ENCODE measurements around the gene ITM2C.

ITM2C gene

DNA sequence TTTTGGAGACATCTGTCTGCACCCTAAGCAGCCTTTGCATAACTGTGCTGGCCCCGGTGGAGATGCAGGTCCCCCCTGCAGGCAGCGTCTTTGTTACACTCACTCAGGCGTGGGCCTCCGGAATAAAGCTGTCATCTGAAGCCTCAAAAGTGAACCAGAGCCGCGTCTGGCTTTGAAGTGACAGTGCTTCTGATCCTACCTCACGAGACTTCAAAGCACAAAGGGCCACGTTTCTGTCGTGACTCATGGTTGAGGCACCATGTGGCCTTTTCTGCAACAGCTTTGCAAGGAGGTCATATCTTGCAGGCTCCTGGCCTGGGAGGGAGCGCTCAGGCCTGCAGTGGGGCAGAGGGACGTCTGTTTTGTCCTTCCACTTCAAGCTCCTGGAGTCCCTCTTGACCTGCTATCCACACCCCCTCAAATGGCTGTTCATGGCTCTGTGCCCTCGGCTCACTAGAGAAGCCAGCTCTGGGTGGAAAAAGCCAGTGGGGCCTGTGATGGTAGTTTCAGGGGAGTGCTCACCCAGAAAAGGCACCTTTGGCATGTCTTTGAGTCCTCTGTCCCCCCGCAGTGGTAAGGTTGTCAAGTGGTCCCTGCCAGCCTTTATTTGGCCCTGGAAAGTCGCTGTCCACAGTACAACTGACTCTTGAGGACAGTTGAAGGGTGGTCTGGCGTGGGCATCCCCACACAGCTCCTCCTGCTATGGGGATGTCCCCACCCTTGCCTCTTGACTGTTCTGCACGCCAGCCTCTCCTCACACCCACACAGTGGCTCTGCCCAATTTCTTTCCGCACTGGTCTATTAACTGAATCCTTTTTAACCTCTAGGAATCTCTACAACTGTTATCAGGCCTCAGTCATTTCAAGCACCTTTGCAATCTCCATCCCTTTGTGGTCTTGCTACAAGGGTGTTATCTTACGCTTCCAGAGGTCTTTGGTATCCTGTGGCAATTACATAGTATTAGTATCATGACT, 41.0 kb downstream of the ITM2C start:
- peak; percentile 62 to 80 for DNase-seq (ENCODE audit: extremely low read depth in 1 of 2, low read depth in 1 of 2)

DNA sequence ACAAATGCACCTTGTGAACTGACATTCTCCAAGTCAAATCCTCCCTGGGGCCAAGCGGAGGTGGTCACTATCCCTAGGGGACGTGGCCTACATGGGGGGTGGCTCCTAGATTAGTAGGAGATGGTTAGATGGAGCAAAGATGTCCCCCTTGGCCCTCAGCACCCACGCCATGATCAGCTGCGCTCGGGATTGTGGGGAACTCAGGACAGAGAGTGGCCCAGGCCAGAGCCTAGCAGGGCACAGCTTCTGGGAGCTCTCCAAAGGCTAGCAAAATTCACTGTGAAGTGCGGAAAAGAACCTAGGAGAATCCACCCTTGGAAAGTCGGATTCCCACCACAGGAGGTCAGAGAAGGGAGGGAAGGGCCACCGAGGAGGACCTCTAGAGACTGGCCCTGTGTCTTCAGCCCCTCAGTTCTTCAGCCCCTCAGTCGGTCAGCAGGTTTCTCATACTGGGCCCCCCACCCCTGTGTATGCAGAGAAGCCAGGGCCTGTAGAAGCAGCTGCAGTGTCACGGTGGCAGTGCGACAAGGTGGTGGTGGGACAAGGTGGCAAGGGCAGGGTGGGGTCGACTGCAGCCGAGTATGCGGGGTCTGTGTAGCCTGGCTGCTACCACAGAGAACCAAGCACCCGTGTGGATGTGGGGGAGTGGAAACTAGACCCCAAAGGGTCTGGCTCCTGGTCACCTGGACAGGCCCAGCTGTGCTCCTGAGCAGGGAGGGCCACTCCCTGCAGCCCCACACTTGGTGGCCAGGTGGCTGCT, 41.9 kb downstream of the ITM2C start:
- DNase-seq (ENCODE audit: extremely low read depth in 1 of 2, low read depth in 1 of 2) = no peak

DNA sequence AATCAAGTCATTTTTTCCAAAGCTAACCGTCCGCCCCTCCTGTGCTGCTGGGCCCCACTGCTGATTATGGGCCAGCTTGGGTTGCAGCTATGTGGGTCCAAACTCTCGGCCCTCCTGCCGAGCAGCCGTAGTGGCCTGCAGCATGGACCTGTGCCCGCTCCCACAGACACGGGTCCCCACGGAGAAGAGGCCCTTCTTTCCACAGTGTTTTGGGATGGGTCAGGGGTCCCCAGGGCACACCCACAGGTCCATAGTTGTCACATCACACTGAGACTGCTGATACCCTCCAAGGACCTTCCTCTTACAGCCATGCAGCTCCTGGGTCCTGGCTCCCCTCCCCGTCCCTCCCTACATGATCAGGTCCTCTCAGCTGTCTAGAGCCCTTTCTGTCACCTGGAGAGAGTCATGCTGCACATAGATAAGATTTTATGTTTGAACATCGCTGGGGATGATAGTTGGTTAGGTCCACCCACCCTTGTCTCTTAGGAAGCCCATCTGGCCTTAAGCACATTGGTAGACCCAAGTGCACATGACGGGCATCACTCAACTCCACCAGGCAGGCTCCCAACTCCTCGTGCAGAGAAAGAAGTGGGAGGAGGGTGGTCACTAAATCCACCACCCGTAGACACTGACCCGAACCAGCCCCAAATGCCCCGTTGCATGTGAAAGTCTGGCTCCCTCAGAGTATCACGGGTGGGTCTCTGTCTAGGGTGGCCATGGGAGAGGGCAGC, 42.8 kb downstream of the ITM2C start:
- no peak for DNase-seq (ENCODE audit: extremely low read depth in 1 of 2, low read depth in 1 of 2)

DNA sequence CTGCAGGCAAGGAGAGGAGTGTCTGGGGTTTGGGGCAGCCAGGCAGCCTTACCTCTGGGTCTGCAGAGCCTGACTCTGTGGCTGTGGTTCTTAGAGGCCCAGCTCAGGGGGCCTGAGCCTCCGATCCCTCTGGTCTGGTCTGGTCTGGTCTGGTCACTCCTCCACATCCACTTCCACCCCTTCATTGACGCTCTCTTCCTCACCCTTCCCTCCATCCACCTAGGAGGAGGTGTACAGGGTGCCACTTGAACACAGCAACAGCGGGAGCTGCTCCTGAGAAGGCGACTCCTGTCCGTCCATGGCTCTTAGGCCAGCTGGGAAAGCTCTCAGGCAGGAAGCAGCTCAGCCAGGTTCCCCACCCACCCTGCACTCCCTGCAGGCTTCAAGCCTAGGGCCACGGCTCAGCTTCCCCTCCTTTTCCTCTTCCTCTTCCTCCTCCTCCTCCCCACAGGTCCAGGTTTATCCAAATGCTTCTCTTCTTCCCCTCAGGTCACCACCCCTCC, 43.4 kb downstream of the ITM2C start:
- DNase-seq (ENCODE audit: extremely low read depth in 1 of 2, low read depth in 1 of 2) = no peak

DNA sequence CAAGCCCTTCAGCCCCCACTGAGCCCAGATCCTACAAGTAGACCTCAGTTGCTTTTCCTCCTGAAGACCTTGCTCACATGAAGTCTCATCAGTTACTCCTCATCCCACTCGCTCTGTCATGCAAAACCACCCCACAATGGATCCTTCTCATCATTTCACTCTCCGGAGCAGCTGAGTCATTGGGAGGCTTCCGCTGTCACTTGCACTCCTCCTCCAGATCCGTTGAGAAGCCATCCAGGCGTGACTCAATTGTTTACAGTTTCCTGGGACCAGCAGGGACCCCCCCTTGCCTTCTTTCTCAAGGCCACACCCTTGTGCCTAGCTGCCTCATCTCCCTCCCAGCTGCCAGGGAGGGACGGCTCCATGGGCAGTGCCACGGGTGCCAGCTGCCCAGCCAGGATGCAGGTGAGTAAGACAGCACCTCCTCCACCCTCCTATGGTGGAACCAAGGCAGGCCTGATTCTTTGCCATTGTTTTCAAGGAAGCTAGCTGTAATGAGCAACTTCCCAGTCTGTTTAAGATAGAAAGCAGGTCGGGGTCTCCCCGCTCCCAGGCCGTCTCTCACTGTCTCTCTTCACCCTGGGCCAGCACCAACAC, 44.0 kb downstream of the ITM2C start:
- DNase-seq (ENCODE audit: extremely low read depth in 1 of 2, low read depth in 1 of 2) = no peak

DNA sequence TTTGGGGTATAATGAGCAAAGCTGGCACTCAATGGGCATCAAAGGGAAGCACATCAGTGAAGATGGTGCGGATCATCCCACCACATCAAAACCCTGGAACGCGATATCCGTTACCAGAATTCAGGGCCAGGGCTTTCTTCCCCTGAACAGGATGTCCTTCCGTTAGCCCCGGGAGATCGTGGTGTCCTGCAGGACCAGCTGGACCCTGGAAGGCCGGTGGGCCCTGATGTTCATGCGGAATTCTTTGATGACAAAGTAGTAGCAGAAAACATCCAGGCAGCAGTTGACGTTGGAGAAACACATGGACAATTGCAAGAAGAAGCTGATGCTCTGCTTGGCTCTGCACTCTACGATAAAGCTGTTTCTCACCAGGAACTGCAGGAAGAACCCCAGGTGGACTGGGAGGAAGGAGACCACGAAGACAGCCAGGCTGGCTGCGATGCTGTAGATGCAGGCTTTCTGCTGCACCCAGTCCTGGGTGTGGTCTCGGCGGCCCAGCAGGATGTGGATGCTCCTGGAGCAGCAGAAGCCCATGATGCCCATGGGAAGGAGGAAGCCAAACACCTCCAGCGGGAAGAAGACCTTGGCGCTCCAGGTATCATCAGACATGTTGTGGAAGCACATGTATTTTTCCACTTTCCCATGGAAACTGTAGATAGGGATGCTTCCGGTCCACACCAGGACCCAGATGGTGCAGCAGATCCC, 45.3 kb downstream of the ITM2C start:
- DNase-seq (ENCODE audit: extremely low read depth in 1 of 2, low read depth in 1 of 2) = no peak

DNA sequence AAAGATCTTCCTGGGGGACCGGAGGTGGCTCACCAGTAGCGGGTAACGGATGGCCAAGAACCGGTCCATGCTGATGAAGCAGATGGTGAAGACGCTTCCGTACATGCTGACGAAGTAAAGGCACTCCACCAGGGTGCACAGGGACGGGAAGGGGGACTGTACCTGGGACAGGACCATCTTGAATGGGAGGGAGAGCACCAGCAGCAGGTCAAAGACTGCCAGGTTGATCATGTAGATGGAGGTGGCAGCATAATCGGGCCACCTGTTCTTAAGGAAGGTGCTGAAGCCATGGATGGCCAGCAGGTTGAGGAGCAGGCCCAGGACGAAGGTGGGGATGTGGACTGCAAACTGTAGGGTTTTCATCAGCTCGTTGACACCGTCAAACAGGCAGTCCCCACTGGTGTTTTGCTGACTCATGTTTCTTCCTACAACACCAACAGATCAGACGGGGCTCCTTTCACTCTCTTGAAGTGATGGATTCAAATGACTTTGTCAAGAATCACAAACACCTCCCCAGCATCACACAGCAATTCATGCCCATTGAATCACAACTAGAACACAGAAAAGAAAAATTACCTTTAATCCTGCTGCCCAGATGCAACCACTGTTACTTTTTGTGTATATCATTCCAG, 45.9 kb downstream of the ITM2C start:
- DNase-seq (ENCODE audit: extremely low read depth in 1 of 2, low read depth in 1 of 2) = no peak

DNA sequence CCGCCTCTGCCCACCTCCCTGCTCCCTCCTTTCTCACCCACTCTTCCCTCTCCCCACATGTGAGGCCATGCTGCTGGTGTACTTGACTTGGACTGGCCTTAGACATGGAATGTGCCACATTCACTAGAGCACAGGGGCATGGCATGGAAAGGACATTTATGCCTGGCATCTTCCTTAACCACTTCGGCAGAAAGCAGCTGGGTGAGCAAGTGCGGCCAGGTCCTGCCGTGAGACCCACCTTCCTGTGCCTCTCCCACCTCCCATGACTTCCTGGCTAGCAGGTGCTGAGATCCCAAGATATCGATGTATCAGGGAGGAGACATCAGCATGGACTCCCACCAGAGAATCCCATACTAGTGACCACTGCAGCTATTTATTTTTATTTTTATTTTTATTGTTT, 47.3 kb downstream of the ITM2C start:
- no peak for DNase-seq (ENCODE audit: extremely low read depth in 1 of 2, low read depth in 1 of 2)

DNA sequence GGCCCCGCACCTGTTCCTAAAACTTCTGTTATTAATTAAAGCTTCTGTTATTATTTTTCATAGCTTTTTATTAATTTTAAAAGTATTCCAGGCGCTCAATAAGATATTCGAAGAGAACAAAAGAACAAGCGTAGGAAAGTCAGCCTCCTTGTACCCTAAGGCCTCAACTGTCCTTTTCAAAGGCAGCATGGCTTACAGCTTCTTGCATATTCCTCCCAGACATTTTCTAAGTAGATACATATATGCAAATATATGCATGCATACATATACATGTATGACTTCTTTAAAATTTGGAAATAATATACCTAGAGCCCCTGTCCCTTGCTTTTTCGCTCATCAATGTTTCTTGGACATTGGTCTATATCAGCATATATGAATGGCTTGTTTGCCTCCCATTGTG, 48.0 kb downstream of the ITM2C start:
- no peak for DNase-seq (ENCODE audit: extremely low read depth in 1 of 2, low read depth in 1 of 2)

DNA sequence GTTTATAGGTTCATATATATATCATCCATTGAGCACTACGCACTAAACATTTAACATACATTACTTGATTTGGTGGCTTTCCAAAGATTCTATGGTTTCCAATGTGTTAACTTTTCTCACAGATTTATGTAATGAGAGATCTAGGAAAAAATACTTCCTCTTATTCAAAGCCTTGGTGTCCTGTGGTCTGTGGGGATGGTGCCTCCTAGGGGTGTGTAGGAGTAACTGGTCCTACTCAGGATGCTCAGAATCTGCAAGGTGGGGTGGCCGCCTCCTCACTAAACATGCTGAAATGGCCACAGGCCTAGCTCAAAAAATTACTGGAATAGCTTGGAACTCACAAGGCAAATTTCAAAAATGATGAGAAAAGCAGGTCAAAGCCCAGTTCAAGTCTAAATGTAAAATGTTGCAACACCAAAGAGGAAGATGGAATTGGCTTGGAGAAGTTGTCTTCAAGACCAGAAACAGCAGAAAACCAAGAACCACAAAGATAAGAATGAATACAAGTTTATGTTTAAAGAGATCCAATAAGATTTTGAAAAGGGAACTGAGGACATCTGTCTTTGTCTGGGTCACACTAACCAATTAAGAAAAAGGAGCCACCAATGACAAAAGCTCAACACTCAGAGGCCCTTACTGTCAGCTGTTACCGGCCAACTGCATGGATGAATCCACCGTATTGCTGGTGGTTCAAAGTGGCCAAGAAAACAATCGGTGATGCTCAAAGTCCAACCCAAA, 48.8 kb downstream of the ITM2C start:
- DNase-seq (ENCODE audit: extremely low read depth in 1 of 2, low read depth in 1 of 2) = no peak

DNA sequence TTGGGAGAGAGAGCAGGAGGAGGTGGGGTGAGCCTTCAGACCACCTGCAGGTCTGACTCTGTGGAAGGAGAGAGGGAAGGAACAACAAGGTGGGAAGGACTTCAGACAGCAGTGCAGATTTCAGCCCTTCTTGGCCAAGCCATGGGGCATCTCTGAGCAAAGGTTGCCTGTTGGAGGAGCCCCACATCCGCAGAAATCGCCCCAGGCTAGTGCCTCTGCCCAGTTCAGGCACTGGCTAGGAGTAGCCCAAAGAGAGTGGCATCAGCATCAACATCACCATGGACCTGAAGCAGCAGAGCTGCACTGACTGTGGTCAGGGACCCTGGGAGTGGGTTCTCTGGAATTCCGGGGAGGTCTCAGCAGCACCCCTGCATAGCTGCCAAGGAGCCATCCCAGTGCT, 50.1 kb downstream of the ITM2C start:
- no peak for DNase-seq (ENCODE audit: extremely low read depth in 1 of 2, low read depth in 1 of 2)

DNA sequence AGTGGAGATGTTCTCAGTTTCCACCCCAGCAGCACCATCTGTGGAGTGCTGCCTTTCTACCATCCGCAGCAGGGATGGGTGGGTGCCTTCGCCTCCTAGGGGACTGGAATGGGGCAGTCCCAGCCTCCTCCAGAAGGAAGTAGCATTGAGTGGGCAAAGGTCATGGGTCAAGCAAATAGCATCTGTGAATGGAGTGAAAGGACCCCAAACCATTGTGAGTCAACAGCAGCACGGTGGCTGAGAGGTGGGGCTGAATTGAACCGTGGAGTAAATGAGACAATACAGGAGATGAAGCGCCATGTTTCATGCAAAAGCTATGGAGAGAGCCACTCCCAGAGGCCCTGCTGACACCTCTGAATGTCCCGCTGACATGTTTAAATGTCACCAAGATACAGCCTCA, 50.6 kb downstream of the ITM2C start:
- no peak for DNase-seq (ENCODE audit: extremely low read depth in 1 of 2, low read depth in 1 of 2)

DNA sequence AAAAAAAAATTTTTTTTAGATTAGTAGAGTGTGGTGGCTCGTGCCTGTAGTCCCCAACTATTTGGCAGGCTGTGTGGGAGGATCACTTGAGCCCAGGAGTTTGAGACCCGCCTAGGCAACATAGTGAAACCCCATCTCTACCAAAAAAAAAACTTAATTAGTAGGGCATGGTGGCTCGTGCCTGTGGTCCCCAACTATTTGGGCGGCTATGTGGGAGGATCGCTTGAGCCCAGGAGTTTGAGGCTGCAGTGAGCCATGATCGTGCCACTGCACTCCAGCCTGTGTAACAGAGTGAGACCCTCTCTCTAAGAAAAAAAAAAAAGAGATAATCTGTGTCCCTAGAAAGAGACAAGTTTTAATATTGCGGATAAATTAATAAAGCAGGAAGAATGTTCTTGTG, 51.5 kb downstream of the ITM2C start:
- no peak for DNase-seq (ENCODE audit: extremely low read depth in 1 of 2, low read depth in 1 of 2)

DNA sequence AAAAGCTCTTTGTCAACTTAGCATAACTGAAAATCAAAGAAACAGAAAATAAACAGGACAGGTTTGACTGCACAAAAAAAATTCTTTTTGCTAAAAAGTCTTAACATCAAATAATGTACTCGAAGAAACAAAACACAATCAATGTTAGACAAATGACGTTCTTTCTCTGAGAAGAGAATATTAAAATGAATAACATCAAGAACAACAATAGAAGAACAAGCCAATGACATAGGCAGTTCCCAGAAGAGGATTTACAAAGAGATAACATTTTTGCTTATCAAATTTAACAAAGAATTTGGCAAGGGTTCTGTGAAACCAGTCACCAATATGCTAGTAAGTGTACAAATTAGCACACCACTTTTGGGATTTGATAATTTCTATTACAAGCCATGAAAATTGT, 54.5 kb downstream of the ITM2C start:
- no peak for DNase-seq (ENCODE audit: extremely low read depth in 1 of 2, low read depth in 1 of 2)

DNA sequence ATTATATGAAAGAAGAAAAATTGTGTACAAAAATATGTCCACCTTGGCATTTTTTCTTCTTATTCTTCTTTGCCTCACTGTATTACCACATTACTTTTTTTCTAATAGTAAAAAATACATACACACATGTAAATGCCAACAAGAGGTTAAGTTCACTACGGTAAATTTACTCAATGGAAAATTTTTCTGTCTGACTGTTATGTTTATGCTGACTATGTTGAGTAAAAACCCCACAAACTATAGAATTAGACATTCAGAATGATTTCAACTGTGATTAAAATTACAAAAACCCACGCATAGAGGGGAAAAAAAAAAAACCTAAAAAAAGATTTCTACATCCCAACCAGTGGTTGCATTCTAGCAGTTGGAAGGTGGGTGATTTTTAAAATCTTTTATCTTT, 54.9 kb downstream of the ITM2C start:
- no peak for DNase-seq (ENCODE audit: extremely low read depth in 1 of 2, low read depth in 1 of 2)

DNA sequence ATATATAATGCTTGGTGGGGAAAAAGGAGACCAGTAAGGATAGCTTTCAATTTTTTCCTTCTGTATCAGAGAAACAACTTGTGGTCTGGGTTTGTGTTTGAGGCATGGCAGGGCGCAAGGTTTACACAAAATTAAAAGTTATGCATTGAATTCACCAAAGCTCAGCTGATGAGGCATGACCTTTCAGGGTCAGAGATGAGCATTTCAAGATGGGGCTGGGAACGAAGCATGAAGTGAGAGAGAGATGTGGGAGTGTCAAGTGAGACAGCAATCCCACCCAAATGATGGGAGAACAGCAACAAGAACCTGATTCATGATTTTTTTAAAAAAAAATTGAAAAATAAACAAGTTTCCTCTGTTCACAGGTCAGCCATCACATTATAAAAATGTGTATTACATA, 55.4 kb downstream of the ITM2C start:
- DNase-seq (ENCODE audit: extremely low read depth in 1 of 2, low read depth in 1 of 2) = no peak

DNA sequence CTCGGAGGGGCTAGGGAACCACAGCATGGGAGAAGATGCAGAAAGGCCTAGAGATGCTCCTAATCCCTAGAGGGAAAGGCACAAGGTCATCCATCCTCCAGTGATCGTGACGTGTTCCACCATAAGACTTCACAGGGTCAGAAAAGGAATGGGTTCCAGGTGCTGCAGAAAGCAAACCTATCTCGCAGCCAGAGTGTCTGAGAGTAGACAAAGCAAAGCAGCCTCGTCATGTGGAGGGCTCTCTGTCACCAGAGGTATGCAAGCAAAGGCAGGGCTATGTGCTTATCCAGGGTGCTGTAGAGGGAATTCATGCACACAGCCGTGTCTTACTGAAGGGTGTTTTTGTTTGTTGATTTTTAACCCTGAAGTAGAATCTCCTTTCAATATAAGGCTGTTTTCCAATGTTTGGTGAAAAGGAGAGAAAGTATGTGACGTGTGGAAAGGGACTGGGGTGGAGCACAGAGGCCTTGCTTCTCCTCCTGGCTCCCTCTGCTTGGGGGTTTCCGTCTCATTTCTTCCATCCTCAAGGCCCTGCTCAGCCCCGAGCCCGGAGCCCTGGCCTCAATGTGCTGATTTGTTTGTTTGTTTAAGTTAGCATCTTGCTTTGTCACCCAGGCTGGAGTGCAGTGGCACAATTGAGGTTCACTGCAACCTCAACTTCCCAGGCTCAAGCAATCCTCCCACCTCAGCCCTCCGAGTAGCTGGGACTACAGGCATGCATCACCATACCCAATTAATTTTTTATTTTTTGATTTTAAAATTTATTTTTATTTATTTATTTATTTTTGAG, 57.3 kb downstream of the ITM2C start:
- no peak for DNase-seq (ENCODE audit: extremely low read depth in 1 of 2, low read depth in 1 of 2)

Data from activated CD8-positive, alpha-beta memory T cell treated with anti-CD3 and anti-CD28 coated beads for 1 hour (primary cell).